Measurements from ENCODE around the gene FAR2. TPM values are rescaled to one million over a fixed set of nuclear protein-coding genes. Genes with fewer than 3 reads are reported as not detected.
"Not testable (repeated sequence)": the region's sequence is repeated elsewhere in the genome, so short reads cannot be mapped to it uniquely, and the experiment has no call there.

Gene FAR2
- polyA plus RNA-seq, 1 of the 3 experiments (the other 2 are of a cell fraction) = 7.4 TPM

- no peaks in the 10 kb centered on the region for H3K79me2 ChIP-seq (ENCODE audit: insufficient read depth)
- H3K9me2 ChIP-seq = no peaks in the 10 kb centered on the region
- no peaks in the 10 kb centered on the region for H3K27me3 ChIP-seq (ENCODE audit: insufficient read depth)
- H3K4me1 ChIP-seq (ENCODE audit: control insufficient read depth in 1 of 2, insufficient read depth in 2 of 2, low read depth in 1 of 2, low read length in 1 of 2) = peaks cover 0 to 5% of the 10 kb centered on the region in 2 experiments; a peak in 2 of 4 replicates
- H3K4me2 ChIP-seq = no peak overlapping the region
- H3K27ac ChIP-seq (ENCODE audit: low read depth in 2 of 2, low read length in 1 of 2) = no peak overlapping the region
- H2AFZ ChIP-seq (ENCODE audit: low read depth) = no peak overlapping the region
- H3K9me3 ChIP-seq = no peaks in the 10 kb centered on the region
- POLR2A ChIA-PET = no interaction called here
- H3K4me3 ChIP-seq (ENCODE audit: low read depth in 2 of 2, low read length in 1 of 2) = no peak overlapping the region
- no peaks in the 10 kb centered on the region for H4K20me1 ChIP-seq (ENCODE audit: insufficient read depth)
- WGBS (ENCODE audit: low lambda C conversion rate) = 79% methylated on average over 7 of the region's 21 CpGs
- no peak overlapping the region for H3K9ac ChIP-seq
- H3F3A ChIP-seq (replicated peaks; ENCODE audit: insufficient read depth) = no peaks in the 10 kb centered on the region
- DNase-seq = no peak
- H3K36me3 ChIP-seq (replicated peaks in 1 of 2; ENCODE audit: control insufficient read depth in 1 of 2, insufficient read depth in 2 of 2, low read length in 1 of 2) = no peaks in the 10 kb centered on the region
- CTCF ChIA-PET = no interaction called here
- TF ChIP-seq MXI1 (IDR thresholded peaks at IDR 0.05; ENCODE audit: low read depth, low read length) (no peak), RXRA (IDR thresholded peaks at IDR 0.05; ENCODE audit: borderline replicate concordance, low read depth) (no peak), MAX (IDR thresholded peaks at IDR 0.05; ENCODE audit: low read depth) (no peak), POLR2AphosphoS5 (IDR thresholded peaks at IDR 0.05; ENCODE audit: low read depth, low read length) (no peak), NFIC (IDR thresholded peaks at IDR 0.05; ENCODE audit: borderline replicate concordance) (no peak), TAF1 (IDR thresholded peaks at IDR 0.05; ENCODE audit: borderline replicate concordance, low read depth, low read length) (no peak), EZH2phosphoT487 (IDR thresholded peaks at IDR 0.05; ENCODE audit: borderline replicate concordance, low read depth) (no peak), ZBTB33 (IDR thresholded peaks at IDR 0.05; ENCODE audit: borderline replicate concordance, low read depth) (no peak), RFX5 (IDR thresholded peaks at IDR 0.05; ENCODE audit: low read length) (no peak), RCOR1 (IDR thresholded peaks at IDR 0.05; ENCODE audit: low read length) (no peak), TCF12 (IDR thresholded peaks at IDR 0.05) (no peak), USF1 (IDR thresholded peaks at IDR 0.05; ENCODE audit: borderline replicate concordance, low read depth) (no peak), REST (IDR thresholded peaks at IDR 0.05; ENCODE audit: low read depth, low read length) (no peak), USF2 (IDR thresholded peaks at IDR 0.05; ENCODE audit: borderline replicate concordance, low read depth, low read length) (no peak), GATA2 (CRISPR knock-in tag; IDR thresholded peaks at IDR 0.05) (no peak)
These were observed 107.5 kb downstream of the FAR2 start for GRCh38 chr12:29256598-29256997.

GRCh38 chr12:29257687-29258086 lies 108.6 kb downstream of the FAR2 start:
- DNase-seq; H3K9ac ChIP-seq; H4K20me1 ChIP-seq (ENCODE audit: insufficient read depth); H3K4me1 ChIP-seq (ENCODE audit: control insufficient read depth in 1 of 2, insufficient read depth in 2 of 2, low read depth in 1 of 2, low read length in 1 of 2); H3K36me3 ChIP-seq (replicated peaks in 1 of 2; ENCODE audit: control insufficient read depth in 1 of 2, insufficient read depth in 2 of 2, low read length in 1 of 2); H3K9me3 ChIP-seq; H3K9me2 ChIP-seq; H3K79me2 ChIP-seq (ENCODE audit: insufficient read depth); H2AFZ ChIP-seq (ENCODE audit: low read depth); H3K4me2 ChIP-seq; H3K27ac ChIP-seq (ENCODE audit: low read depth in 2 of 2, low read length in 1 of 2); H3K4me3 ChIP-seq (ENCODE audit: low read depth in 2 of 2, low read length in 1 of 2); POLR2A ChIA-PET; CTCF ChIA-PET; H3F3A ChIP-seq (replicated peaks; ENCODE audit: insufficient read depth); H3K27me3 ChIP-seq (ENCODE audit: insufficient read depth): not testable (repeated sequence)
- WGBS (ENCODE audit: low lambda C conversion rate) = 92% methylated on average over 9 of the region's 12 CpGs
